Body of pancreas (tissue), 4 donors: ENCODE measurements around the gene NTRK2. TPM values are rescaled to one million over a fixed set of nuclear protein-coding genes. Genes with fewer than 3 reads are reported as not detected.

ENCODE experiments used
- ATAC-seq: fragments of 150-250 bp; one replicate; pipeline ENCODE4 v1.9.1; 2016
- DNase-seq, 4 donors: peaks; one replicate each; pipeline ENCODE4 v3.0.0-alpha.2; 2019
- H3K27ac ChIP-seq, 4 donors: fragments of 200-600 bp; sonication (generic); 1 replicate in 3 of 4; 2 replicates in 1 of 4; pipeline versions ENCODE4 v1.5.1 to v1.6.1; 2016 to 2019; ENCODE audit warnings: mild to moderate bottlenecking in 1 of 4, mixed read lengths in 1 of 4, moderate library complexity in 1 of 4
- H3K27me3 ChIP-seq, 2 donors: fragments of 200-600 bp; sonication (generic); one replicate each; pipeline ENCODE4 v1.6.0; 2016; ENCODE audit warnings: mild to moderate bottlenecking in 1 of 2
- H3K36me3 ChIP-seq, 2 donors: fragments of 200-600 bp; sonication (generic); replicated peaks in 1 of 2; 2 replicates each; pipeline ENCODE4 v1.5.1; 2016; ENCODE audit warnings: low read depth in 2 of 2; ENCODE audit not compliant: insufficient read depth in 1 of 2
- H3K4me1 ChIP-seq: fragments of 200-600 bp; sonication (generic); one replicate; pipeline ENCODE4 v1.6.0; 2016
- H3K4me3 ChIP-seq, 2 donors: fragments of 200-600 bp; sonication (generic); 1 replicate in 1 of 2; 2 replicates in 1 of 2; pipeline ENCODE4 v1.5.1; 2016 to 2019
- H3K9me3 ChIP-seq, 3 donors: fragments of 200-600 bp; sonication (generic); 1 replicate in 2 of 3; 2 replicates in 1 of 3; pipeline ENCODE4 v1.5.1; 2016
- POLR2A ChIP-seq, 3 donors: fragments of 450-650 bp; IDR thresholded peaks; one replicate each; pipeline ENCODE4 v1.6.1; 2016; ENCODE audit warnings: antibody characterized with exemption in 3 of 3, mild to moderate bottlenecking in 2 of 3
- WGBS, 2 donors: methylation state at CpG; one replicate each; pipeline ENCODE4 v1.1.5; 2017; 5-methylcytosine and 5-hydroxymethylcytosine counted together
- intact Hi-C: fragments of 100-400 bp; cut with DNase I; formaldehyde crosslinking; loops from one replicate; pipeline ENCODE4 v1.15.1; 2023
- total RNA-seq, 2 donors: library from RNA; depleted of rRNA; stranded (reverse); fragments of >200 nt; gene quantifications; one replicate each; pipeline ENCODE4 v1.1.0, GENCODE V29; 2016
- TF ChIP-seq, protein P1 (sequence below), 7 experiments: fragments of 450-650 bp in 4 of 7; fragments of 200-600 bp in 3 of 7; sonication (generic) in 3 of 7; IDR thresholded peaks; one replicate each; pipeline ENCODE4 v1.5.1; 2016 to 2019; ENCODE audit warnings: antibody characterized with exemption in 7 of 7

The NTRK2 gene
- total RNA-seq, 2 donors from 2014 or later = 20.5 to 37.9 TPM

DNA sequence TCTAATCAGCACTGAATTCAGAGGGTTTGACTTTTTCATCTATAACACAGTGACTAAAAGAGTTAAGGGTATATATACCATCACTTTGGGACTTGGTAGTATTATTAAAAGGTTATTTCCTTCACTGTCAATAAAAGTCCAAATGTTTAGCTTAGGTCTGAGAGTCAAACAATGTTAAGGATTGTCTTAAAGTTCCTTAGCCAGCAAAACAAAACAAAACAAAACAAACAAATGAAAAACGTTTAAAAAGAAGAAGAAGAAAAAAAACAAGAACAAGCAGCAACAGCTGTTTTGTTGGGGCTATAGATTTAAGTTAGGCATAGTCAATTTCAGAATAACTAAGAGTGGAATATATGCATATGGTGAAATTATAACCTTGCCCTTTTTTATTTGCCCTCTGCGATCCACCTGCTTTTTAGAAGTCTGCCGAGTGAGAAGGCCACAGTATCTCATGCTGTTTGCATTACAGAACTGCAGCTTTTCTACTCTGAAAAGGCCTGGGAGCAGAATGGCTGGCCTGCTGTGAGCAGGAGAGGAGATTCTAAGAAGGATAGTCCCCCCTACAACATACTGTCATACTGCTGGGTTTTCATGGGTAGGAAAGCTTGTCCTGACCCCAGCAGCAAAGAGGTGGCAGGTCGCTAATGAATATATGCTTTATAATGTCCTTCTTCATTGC lies 141.7 kb downstream of the NTRK2 start:
- ATAC-seq (no peak), DNase-seq (no peak)
- intact Hi-C loops = no loop called here
- WGBS, 2 donors = 53 to 54% methylated on average over 4 of the region's 4 CpGs
- Histone ChIP-seq H3K36me3 (no peaks in the 10 kb centered on the region), H3K27me3 (no peaks in the 10 kb centered on the region), H3K27ac (no peak overlapping the region), H3K9me3 (no peaks in the 10 kb centered on the region), H3K4me3 (no peak overlapping the region), H3K4me1 (no peaks in the 10 kb centered on the region)
- no peak for TF ChIP-seq POLR2A (IDR thresholded peaks at IDR 0.05)
- TF ChIP-seq, protein P1, sequence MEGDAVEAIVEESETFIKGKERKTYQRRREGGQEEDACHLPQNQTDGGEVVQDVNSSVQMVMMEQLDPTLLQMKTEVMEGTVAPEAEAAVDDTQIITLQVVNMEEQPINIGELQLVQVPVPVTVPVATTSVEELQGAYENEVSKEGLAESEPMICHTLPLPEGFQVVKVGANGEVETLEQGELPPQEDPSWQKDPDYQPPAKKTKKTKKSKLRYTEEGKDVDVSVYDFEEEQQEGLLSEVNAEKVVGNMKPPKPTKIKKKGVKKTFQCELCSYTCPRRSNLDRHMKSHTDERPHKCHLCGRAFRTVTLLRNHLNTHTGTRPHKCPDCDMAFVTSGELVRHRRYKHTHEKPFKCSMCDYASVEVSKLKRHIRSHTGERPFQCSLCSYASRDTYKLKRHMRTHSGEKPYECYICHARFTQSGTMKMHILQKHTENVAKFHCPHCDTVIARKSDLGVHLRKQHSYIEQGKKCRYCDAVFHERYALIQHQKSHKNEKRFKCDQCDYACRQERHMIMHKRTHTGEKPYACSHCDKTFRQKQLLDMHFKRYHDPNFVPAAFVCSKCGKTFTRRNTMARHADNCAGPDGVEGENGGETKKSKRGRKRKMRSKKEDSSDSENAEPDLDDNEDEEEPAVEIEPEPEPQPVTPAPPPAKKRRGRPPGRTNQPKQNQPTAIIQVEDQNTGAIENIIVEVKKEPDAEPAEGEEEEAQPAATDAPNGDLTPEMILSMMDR (IDR thresholded peaks at IDR 0.05) = no peak

DNA sequence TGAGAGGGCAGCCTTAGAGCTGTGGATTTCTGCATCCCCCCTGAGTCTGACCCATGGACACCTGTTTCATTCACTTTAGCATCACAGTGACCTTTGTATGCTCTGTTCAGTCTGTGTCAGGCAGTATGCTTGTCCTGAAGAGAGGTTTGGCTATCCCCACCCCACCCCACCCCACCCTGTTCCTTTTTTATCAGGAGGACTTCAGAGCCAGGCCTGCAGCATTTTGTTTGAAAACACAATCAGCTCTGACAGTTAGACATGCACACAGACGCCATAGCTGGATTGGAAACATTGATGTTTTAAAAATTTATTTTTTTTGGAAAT lies 142.2 kb downstream of the NTRK2 start:
- Histone ChIP-seq H3K27me3 (no peaks in the 10 kb centered on the region), H3K9me3 (no peaks in the 10 kb centered on the region), H3K4me1 (no peaks in the 10 kb centered on the region), H3K36me3 (no peaks in the 10 kb centered on the region), H3K4me3 (no peak overlapping the region), H3K27ac (no peak overlapping the region)
- DNase-seq = no peak
- no peak for ATAC-seq
- intact Hi-C loops = no loop called here
- TF ChIP-seq, protein P1 (IDR thresholded peaks at IDR 0.05) = no peak
- no peak for TF ChIP-seq POLR2A (IDR thresholded peaks at IDR 0.05)
- 62 to 74% methylated on average over 1 of the region's 1 CpG for WGBS, 2 donors

DNA sequence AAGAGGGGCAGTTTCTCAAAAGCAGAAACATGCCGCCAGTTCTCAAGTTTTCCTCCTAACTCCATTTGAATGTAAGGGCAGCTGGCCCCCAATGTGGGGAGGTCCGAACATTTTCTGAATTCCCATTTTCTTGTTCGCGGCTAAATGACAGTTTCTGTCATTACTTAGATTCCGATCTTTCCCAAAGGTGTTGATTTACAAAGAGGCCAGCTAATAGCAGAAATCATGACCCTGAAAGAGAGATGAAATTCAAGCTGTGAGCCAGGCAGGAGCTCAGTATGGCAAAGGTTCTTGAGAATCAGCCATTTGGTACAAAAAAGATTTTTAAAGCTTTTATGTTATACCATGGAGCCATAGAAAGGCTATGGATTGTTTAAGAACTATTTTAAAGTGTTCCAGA lies 142.8 kb downstream of the NTRK2 start:
- no peak overlapping the region for H3K4me3 ChIP-seq
- DNase-seq = no peak
- no peaks in the 10 kb centered on the region for H3K36me3 ChIP-seq
- no peaks in the 10 kb centered on the region for H3K4me1 ChIP-seq
- no peaks in the 10 kb centered on the region for H3K27me3 ChIP-seq
- 71 to 74% methylated on average over 5 of the region's 5 CpGs for WGBS, 2 donors
- TF ChIP-seq, protein P1 (IDR thresholded peaks at IDR 0.05) = no peak
- no peak for TF ChIP-seq POLR2A (IDR thresholded peaks at IDR 0.05)
- H3K9me3 ChIP-seq = no peaks in the 10 kb centered on the region
- no peak for ATAC-seq
- no peak overlapping the region for H3K27ac ChIP-seq
- intact Hi-C loops = no loop called here

DNA sequence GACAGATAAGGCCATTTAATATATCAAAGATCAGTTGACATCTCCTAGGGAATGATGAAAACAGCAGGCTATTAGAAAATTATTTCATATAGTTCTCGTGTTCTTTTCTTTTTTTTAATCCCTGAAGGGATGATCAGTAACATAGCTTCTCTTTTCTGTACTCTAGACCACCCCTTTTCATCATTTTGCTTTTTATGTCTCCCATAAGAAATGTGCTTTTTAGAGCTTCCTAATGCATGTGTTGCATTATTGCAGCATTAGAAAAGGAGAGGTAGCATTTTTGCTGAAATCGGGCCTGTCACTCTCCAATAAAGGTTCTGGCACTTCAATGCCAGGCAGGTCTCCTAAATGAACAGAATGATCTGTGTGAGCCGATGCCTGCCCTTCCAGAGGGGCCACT lies 143.3 kb downstream of the NTRK2 start:
- TF ChIP-seq, protein P1 (IDR thresholded peaks at IDR 0.05) = no peak
- TF ChIP-seq POLR2A (IDR thresholded peaks at IDR 0.05) = no peak
- ATAC-seq (no peak), DNase-seq (no peak)
- no peaks in the 10 kb centered on the region for H3K9me3 ChIP-seq
- intact Hi-C loops = no loop called here
- no peaks in the 10 kb centered on the region for H3K27me3 ChIP-seq
- H3K36me3 ChIP-seq = no peaks in the 10 kb centered on the region
- H3K4me1 ChIP-seq = no peaks in the 10 kb centered on the region
- H3K27ac ChIP-seq = no peak overlapping the region
- no peak overlapping the region for H3K4me3 ChIP-seq
- WGBS, 2 donors = 64 to 66% methylated on average over 3 of the region's 3 CpGs

DNA sequence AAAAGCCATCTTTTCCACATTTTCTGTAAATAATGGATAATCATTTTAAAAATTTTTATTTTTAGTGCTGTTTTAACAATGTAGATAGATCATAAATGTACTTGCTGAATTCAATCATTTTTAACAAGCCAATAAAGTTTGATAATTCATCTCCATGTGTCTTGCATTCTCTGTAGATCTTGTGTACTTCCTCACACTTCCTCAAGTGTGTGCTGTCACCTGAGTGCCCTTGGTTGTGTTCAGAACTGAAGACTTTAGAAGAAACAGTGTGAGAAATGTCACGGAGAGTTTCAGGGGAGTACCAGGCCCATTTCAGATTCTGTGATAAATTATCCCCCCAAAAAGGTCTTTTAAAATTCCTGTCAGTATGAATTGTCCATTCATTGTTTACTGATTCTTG lies 146.0 kb downstream of the NTRK2 start:
- no peaks in the 10 kb centered on the region for H3K27me3 ChIP-seq
- 81 to 95% methylated on average over 1 of the region's 1 CpG for whole genome bisulfite sequencing, 2 donors
- ATAC-seq (no peak), DNase-seq (no peak)
- no peak overlapping the region for H3K4me3 ChIP-seq
- intact Hi-C loops = no loop called here
- no peak overlapping the region for H3K27ac ChIP-seq
- H3K9me3 ChIP-seq = no peaks in the 10 kb centered on the region
- H3K36me3 ChIP-seq = no peaks in the 10 kb centered on the region
- H3K4me1 ChIP-seq = no peaks in the 10 kb centered on the region
- TF ChIP-seq, protein P1 (IDR thresholded peaks at IDR 0.05) = no peak
- TF ChIP-seq POLR2A (IDR thresholded peaks at IDR 0.05) = no peak
